Prostate gland (tissue), 2 donors: ENCODE results near the gene NPDC1. TPM values are rescaled to one million over a fixed set of nuclear protein-coding genes. Genes with fewer than 3 reads are reported as not detected.

Experiments
- DNase-seq: peaks from one replicate; pipeline ENCODE4 v3.0.0-alpha.2; 2019; ENCODE audit warnings: low spot score
- H3K27ac ChIP-seq, 2 donors: fragments of 200-600 bp; sonication (generic); 2 replicates each; pipeline ENCODE4 v1.5.1; 2017 to 2019
- H3K27me3 ChIP-seq: fragments of 200-600 bp; sonication (generic); replicated peaks from 2 replicates; pipeline ENCODE4 v1.5.1; 2019; ENCODE audit not compliant: insufficient read depth
- H3K36me3 ChIP-seq, 2 donors: fragments of 200-600 bp; sonication (generic); 1 replicate in 1 of 2; 2 replicates in 1 of 2; pipeline versions ENCODE4 v1.5.1 to v1.8.1; 2017 to 2019
- H3K4me1 ChIP-seq: fragments of 200-600 bp; sonication (generic); replicated peaks from 2 replicates; pipeline ENCODE4 v1.5.1; 2019
- H3K4me3 ChIP-seq, 2 donors: fragments of 200-600 bp; sonication (generic); 2 replicates each; pipeline ENCODE4 v1.5.1; 2017 to 2019
- H3K9me3 ChIP-seq: fragments of 200-600 bp; sonication (generic); 2 replicates; pipeline ENCODE4 v1.5.1; 2017
- POLR2A ChIP-seq: fragments of 450-650 bp; IDR thresholded peaks from one replicate; pipeline ENCODE4 v1.6.1; 2016; ENCODE audit warnings: antibody characterized with exemption, mild to moderate bottlenecking
- POLR2AphosphoS5 ChIP-seq: sonication (generic); formaldehyde crosslinking; IDR thresholded peaks from one replicate; pipeline ENCODE4 v1.6.1; 2017; ENCODE audit warnings: antibody characterized with exemption
- WGBS: methylation state at CpG from one replicate; pipeline ENCODE4 v1.1.5; 2018; 5-methylcytosine and 5-hydroxymethylcytosine counted together
- intact Hi-C: fragments of 100-400 bp; cut with DNase I; formaldehyde crosslinking; loops from one replicate; pipeline ENCODE4 v1.14.2; 2022
- total RNA-seq, 2 donors: library from RNA; depleted of rRNA; stranded (reverse); fragments of >200 nt; gene quantifications; one replicate each; pipeline ENCODE4 v1.1.0, GENCODE V29; 2016
- TF ChIP-seq, protein P1 (sequence below), 4 experiments: fragments of 200-600 bp in 2 of 4; fragments of 450-650 bp in 2 of 4; sonication (generic) in 2 of 4; IDR thresholded peaks; 1 replicate in 3 of 4; 2 replicates in 1 of 4; pipeline ENCODE4 v1.5.1; 2016 to 2019; ENCODE audit warnings: antibody characterized with exemption in 4 of 4, mild to moderate bottlenecking in 2 of 4, moderate library complexity in 2 of 4

Gene NPDC1
- total RNA-seq, 2 donors from 2014 or later, result 384 to 427 TPM

DNA sequence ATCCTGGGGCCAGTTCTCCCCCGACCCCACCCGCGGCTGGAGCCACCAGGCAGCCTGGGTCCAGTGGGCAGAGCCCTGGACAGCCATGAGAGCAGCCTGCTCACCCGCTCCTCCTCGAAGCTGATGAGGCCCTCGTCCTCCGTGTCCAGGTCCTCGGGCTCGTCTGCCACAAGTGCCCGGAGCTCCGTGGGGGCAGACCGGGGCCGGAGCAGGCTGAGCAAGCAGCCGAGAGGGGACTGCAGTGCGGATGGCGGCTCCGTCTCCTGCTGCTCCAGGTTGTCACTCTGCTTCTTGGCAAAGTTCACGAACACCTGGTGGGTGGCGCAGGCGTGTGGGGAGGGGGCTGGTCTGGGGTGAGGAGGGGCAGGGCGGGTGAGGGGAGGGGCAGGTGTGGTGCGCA lies 37.7 kb downstream of the NPDC1 start:
- H3K9me3 ChIP-seq, result no peaks in the 10 kb centered on the region
- intact Hi-C loops, result no loop called here
- no peaks in the 10 kb centered on the region for H3K36me3 ChIP-seq
- no peaks in the 10 kb centered on the region for H3K4me1 ChIP-seq
- no peak overlapping the region for H3K4me3 ChIP-seq
- H3K27me3 ChIP-seq, result no peaks in the 10 kb centered on the region
- DNase-seq, result no peak
- WGBS, result 72% methylated on average over 14 of the region's 22 CpGs
- no peak overlapping the region for H3K27ac ChIP-seq
- TF ChIP-seq POLR2AphosphoS5 (no peak), POLR2A (no peak)
- TF ChIP-seq, protein P1, sequence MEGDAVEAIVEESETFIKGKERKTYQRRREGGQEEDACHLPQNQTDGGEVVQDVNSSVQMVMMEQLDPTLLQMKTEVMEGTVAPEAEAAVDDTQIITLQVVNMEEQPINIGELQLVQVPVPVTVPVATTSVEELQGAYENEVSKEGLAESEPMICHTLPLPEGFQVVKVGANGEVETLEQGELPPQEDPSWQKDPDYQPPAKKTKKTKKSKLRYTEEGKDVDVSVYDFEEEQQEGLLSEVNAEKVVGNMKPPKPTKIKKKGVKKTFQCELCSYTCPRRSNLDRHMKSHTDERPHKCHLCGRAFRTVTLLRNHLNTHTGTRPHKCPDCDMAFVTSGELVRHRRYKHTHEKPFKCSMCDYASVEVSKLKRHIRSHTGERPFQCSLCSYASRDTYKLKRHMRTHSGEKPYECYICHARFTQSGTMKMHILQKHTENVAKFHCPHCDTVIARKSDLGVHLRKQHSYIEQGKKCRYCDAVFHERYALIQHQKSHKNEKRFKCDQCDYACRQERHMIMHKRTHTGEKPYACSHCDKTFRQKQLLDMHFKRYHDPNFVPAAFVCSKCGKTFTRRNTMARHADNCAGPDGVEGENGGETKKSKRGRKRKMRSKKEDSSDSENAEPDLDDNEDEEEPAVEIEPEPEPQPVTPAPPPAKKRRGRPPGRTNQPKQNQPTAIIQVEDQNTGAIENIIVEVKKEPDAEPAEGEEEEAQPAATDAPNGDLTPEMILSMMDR (IDR thresholded peaks at IDR 0.05), result no peak

DNA sequence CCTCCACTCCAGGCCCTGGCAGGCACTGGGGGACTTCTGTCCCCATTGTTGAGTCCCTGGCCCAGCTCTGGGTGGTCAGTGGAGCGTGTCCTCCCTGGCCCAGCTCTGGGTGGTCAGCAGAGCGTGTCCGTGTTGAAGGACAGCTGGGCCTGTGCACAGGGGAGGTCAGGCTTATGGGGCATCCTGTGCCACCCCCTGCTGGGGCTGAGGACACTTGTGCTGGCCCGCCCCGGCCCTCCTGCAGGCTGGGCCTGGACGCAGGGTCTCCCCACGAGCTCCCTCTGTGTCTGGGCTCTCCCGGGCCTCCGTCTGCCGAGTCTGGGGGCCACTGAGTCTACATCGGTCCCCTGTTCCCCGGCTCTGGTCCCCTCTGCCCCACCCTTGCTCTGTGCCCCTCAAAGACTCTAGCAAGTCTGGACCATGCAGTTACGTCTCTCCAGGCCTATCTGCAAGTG lies 38.1 kb downstream of the NPDC1 start:
- Histone ChIP-seq H3K27me3 (no peaks in the 10 kb centered on the region), H3K9me3 (no peaks in the 10 kb centered on the region), H3K27ac (no peak overlapping the region), H3K4me1 (no peaks in the 10 kb centered on the region), H3K36me3 (no peaks in the 10 kb centered on the region), H3K4me3 (no peak overlapping the region)
- WGBS, result 92% methylated on average over 9 of the region's 13 CpGs
- TF ChIP-seq POLR2AphosphoS5, result no peak
- TF ChIP-seq, protein P1 (IDR thresholded peaks at IDR 0.05), result no peak
- no peak for TF ChIP-seq POLR2A
- DNase-seq, result no peak
- intact Hi-C loops, result no loop called here

DNA sequence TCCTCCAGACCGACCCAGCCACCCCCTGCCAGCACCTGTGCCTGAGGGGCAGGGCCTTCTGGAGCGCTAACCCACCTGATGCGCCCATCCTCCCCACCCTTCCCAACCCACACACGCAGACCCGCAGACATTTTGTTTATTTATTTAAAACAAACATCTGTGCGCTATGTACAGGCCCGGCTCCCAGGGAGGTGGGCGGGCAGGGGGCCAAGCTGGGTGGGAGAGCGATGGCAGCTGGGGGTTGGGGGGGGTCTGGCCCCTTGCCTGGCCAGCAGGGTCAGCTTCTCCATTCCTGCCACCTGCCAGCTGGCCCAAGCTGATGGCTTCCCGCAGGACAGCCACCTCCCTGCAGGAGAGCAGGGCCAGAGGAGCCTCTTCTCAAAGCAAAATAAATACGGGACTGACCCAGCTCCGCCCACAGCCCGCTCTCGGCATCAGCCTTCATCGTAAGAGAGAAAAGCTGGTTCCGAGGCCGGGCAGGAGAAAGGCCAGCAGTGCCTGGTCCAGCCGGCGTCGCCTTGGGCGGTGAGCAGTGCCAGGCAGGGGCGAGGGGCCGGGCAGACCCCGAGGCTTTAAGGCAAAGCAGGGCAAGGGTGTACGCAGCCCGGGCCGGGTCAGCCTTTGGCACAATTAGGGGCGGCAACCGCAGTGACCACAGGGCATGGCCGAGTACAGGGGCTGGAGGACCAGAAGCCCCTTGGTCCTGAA lies 38.7 kb downstream of the NPDC1 start:
- 51% methylated on average over 30 of the region's 30 CpGs for WGBS
- intact Hi-C loops, result no loop called here

DNA sequence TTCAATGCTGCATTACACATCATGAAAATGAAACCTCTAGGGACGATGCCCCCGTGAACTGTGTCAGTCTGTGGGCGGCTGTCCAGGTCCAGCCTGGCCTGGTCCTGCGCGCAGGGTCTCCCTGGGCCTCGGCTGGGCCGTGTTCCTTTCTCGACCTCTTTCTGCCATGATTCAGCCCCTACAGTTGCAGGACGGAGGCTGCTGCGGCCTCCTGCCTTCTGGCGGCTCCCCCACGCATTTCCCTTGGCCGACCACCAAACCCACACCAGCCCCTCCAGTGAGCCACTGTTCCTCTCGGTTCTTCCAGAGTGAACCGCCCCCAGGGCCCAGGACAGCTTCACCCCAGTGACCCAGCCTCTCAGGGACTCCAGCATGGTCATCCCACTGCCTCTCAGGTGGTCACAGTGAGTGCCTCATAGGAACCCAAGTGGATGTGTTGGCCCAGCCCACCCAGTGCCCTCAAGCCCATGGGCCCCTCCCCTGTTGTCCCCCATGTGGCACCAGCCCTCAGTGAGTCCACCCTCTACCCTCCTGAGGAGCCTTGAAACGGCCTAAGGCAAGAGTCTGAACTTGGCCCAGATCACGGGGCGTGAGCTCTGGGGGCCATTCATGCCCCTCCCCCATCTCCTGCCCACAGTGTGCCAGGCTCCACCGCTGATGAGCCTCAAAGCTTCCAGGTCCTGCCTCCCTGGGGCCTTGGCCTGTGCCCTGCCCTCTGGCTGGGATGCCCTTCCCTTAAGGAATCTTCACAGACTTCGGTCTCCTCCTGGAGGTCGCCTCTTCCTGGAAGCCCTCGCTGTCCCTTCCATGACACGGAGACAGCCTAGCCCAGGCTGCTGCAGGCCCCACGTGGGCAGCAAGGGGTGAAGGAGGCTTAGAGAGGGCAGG lies 39.6 kb downstream of the NPDC1 start:
- no peaks in the 10 kb centered on the region for H3K36me3 ChIP-seq
- no peaks in the 10 kb centered on the region for H3K27me3 ChIP-seq
- no peak for DNase-seq
- intact Hi-C loops, result no loop called here
- TF ChIP-seq POLR2A (no peak), POLR2AphosphoS5 (no peak)
- TF ChIP-seq, protein P1 (IDR thresholded peaks at IDR 0.05), result no peak
- no peaks in the 10 kb centered on the region for H3K4me1 ChIP-seq
- H3K4me3 ChIP-seq, result no peak overlapping the region
- H3K9me3 ChIP-seq, result no peaks in the 10 kb centered on the region
- no peak overlapping the region for H3K27ac ChIP-seq
- WGBS, result 79% methylated on average over 24 of the region's 24 CpGs

More for the DNA sequence above, 38.7 kb downstream of the NPDC1 start:
- DNase-seq, result no peak
- no peak for TF ChIP-seq POLR2AphosphoS5
- TF ChIP-seq, protein P1 (IDR thresholded peaks at IDR 0.05), result no peak
- no peak for TF ChIP-seq POLR2A
- no peaks in the 10 kb centered on the region for H3K27me3 ChIP-seq
- no peak overlapping the region for H3K27ac ChIP-seq
- H3K36me3 ChIP-seq, result no peaks in the 10 kb centered on the region
- H3K4me1 ChIP-seq, result no peaks in the 10 kb centered on the region
- H3K4me3 ChIP-seq, result no peak overlapping the region
- H3K9me3 ChIP-seq, result no peaks in the 10 kb centered on the region
